NT2/D1 (cell line): ENCODE data around the gene DNAJC18.
A peak's percentile ranks its signal among the peaks of the same experiment; 100 is the strongest.
"Not testable (repeated sequence)": the region's sequence is repeated elsewhere in the genome, so short reads cannot be mapped to it uniquely, and the experiment has no call there.

Experiments used
- DNase-seq: peaks from one replicate; pipeline ENCODE4 v3.0.0-alpha.2; 2011; ENCODE audit warnings: low read depth, low spot score
- H3K27me3 ChIP-seq: 2 replicates; pipeline ENCODE4 v1.6.0; 2011; ENCODE audit warnings: mild to moderate bottlenecking; ENCODE audit not compliant: insufficient read length, insufficient read depth
- H3K36me3 ChIP-seq: 2 replicates; pipeline ENCODE4 v1.6.1; 2011; ENCODE audit warnings: mild to moderate bottlenecking, low read length, mixed read lengths; ENCODE audit not compliant: insufficient read depth, insufficient read length
- H3K4me1 ChIP-seq: 2 replicates; pipeline ENCODE4 v1.5.1; 2011; ENCODE audit not compliant: insufficient read depth, insufficient read length
- H3K4me3 ChIP-seq: 2 replicates; pipeline ENCODE4 v1.5.1; 2011; ENCODE audit warnings: low read depth; ENCODE audit not compliant: insufficient read length
- H3K9ac ChIP-seq: 2 replicates; pipeline ENCODE4 v1.6.0; 2011; ENCODE audit warnings: low read depth; ENCODE audit not compliant: insufficient read length
- H3K9me3 ChIP-seq: 2 replicates; pipeline ENCODE4 v1.5.1; 2011; ENCODE audit warnings: mild to moderate bottlenecking, low read length; ENCODE audit not compliant: insufficient read depth
- SUZ12 ChIP-seq: IDR thresholded peaks from 2 replicates; pipeline ENCODE4 v1.6.1; 2011; ENCODE audit not compliant: insufficient read length, insufficient read depth; ENCODE audit errors: extremely low read depth
- YY1 ChIP-seq: IDR thresholded peaks from 2 replicates; pipeline ENCODE4 v1.6.1; 2011; ENCODE audit not compliant: insufficient read length, insufficient read depth
- ZNF274 ChIP-seq: IDR thresholded peaks from 2 replicates; pipeline ENCODE4 v1.6.1; 2011; ENCODE audit warnings: mild to moderate bottlenecking, low read depth, low read length

The DNAJC18 gene

DNA sequence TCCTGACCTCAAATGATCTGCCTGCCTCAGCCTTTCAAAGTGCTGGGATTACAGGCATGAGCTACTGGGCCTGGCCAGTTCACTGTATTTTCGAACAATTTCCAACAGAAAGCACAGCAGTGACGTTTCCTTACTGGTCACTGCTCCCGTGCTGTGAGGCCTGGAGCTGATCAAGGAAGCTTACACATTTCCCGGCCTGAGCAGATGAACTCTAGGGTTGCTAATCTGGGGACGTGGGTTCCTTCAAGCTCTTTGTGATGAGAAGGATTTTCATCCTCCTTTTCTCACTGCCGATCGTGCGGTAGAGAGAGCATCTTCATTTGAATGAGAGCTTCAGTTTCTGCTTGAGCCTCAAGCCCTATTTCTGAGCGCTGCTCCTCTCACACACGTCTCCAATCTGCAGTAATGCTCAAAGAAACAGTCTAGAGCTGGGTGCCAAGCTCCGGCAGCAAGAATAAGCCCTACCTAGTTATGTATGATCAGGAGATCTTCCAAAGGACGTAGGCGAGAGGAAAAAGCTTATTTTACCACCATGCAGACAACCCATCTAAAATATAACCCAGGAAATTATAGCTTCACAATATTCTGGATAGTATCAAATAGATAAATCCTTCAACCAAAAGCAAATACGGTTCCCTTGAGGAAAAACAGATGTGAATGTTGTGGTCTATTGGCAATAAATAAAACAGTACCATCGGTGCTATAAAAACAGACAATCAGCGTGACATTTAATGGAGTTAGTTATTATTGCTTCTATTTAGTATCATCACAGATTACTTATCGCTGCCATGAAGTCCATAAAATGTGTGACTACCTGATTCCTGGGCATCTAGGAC lies 28.1 kb downstream of the DNAJC18 start:
- H3K4me3 ChIP-seq: no peak overlapping the region
- no peak overlapping the region for H3K9ac ChIP-seq
- TF ChIP-seq ZNF274 (no peak), SUZ12 (no peak), YY1 (no peak)
- H3K4me1 ChIP-seq: peaks cover 2% of the 10 kb centered on the region
- H3K27me3 ChIP-seq: no peaks in the 10 kb centered on the region
- peaks cover 10% of the 10 kb centered on the region for H3K36me3 ChIP-seq
- H3K9me3 ChIP-seq: no peaks in the 10 kb centered on the region
- DNase-seq: no peak

DNA sequence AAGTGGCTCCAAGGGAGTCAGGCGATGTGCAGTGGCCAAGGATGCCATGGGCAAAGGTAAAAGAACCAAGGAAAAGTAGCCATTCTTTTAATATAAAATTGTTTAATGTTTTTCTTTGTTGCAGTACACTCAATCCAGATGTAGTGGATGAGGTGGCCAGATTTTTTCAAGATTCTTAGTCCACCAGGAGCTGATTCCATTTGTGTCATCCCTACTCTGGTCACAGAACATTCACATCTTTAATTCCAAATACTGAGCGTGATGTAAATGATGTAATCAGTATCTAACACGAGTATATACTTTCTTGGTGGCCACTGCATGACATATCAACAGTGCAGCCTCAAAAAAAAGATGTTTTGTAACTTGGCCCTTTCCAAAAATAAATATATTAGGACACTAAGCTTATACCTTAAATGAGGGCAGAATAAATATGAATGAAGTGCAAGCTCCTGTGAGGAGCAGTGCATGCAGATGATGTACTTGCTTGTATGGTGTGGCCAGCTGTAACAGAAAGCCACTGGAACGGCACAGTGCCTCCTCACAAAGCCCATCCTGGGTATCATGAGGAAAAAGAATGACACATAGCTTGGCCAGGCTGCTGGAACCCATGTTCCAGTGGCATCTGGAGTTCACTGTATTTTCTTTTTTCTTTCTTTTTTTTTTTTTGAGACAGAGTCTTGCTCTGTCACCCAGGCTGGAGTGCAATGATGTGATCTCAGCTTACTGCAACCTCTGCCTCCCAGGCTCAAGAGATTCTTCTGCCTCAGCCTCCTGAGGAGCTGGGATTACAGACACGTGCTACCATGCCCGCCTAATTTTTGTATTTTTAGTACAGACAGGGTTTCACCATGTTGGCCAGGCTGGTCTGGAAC lies 29.0 kb downstream of the DNAJC18 start:
- Histone ChIP-seq H3K36me3 (peaks cover 9% of the 10 kb centered on the region), H3K27me3 (no peaks in the 10 kb centered on the region), H3K9ac (no peak overlapping the region), H3K9me3 (no peaks in the 10 kb centered on the region), H3K4me1 (peaks cover 2% of the 10 kb centered on the region), H3K4me3 (no peak overlapping the region)
- DNase-seq: no peak
- TF ChIP-seq YY1: no peak
- no peak for TF ChIP-seq ZNF274
- no peak for TF ChIP-seq SUZ12

DNA sequence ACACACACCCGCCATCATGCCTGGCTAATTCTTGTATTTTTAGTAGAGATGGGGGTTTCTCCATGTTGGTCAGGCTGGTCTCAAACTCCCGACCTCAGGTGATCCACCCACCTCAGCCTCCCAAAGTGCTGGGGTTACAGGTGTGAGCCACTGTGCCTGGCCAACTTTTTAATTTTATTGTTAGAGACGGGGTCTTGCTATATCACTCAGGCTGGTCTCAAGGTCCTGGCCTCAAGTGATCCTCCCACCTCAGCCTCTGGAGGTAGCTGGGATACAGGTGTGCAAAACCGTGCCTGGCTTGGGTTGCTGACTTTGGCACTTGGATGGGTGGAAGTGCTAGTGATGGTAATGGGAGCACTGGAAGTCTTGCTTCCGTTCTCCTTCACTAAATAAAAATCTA lies 30.2 kb downstream of the DNAJC18 start:
- H3K4me1 ChIP-seq, H3K36me3 ChIP-seq, H3K9ac ChIP-seq: not testable (repeated sequence)

DNA sequence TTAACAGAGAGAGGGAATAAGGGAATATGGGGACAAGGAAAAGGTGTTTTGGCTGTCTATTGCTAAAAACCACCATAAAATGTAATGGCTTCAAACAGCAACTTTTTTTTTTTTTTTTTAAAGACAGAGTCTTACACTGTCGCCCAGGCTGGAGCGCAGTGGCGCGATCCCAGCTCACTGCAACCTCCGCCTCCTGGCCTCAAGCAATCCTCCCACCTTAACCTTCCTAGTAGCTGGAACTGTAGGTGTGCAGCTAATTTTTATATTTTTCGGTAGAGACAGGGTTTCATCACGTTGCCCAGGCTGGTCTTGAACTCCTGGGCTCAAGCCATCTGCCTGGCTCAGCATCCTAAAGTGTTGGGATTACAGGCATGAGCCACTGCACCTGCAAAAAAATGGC lies 31.1 kb downstream of the DNAJC18 start:
- Histone ChIP-seq H3K36me3 (peaks cover 7% of the 10 kb centered on the region), H3K4me1 (peaks cover 2% of the 10 kb centered on the region), H3K27me3 (no peaks in the 10 kb centered on the region), H3K9me3 (no peaks in the 10 kb centered on the region), H3K4me3 (no peak overlapping the region), H3K9ac (no peak overlapping the region)
- TF ChIP-seq YY1 (no peak), SUZ12 (no peak), ZNF274 (no peak)
- DNase-seq: no peak

More for the DNA sequence above, 30.2 kb downstream of the DNAJC18 start:
- DNase-seq, H3K9me3 ChIP-seq, H3K4me3 ChIP-seq, H3K27me3 ChIP-seq: not testable (repeated sequence)

DNA sequence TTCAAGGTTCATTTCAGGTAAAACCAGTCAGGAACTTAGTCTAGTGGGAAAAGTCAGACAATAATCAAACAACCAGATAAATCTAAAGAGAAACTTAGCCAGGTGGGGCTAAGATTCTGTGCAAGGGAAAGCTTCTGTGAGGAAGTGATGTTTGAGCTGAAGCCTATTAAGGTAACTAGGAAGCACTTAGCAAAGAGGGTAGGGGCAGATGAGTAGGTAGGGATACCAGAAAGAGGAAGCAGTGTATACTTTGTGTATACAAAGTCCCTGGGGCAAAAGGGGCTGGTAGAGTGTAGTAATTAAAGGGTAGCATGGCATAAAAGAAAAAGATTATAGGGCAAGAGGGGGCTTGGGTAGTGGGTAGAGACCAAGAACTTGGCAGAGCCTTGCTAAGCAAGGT lies 31.8 kb downstream of the DNAJC18 start:
- TF ChIP-seq ZNF274 (no peak), SUZ12 (no peak), YY1 (no peak)
- Histone ChIP-seq H3K9ac (no peak overlapping the region), H3K36me3 (peaks cover 2% of the 10 kb centered on the region), H3K4me1 (peaks cover 2% of the 10 kb centered on the region), H3K4me3 (no peak overlapping the region), H3K27me3 (no peaks in the 10 kb centered on the region), H3K9me3 (no peaks in the 10 kb centered on the region)
- DNase-seq: no peak

DNA sequence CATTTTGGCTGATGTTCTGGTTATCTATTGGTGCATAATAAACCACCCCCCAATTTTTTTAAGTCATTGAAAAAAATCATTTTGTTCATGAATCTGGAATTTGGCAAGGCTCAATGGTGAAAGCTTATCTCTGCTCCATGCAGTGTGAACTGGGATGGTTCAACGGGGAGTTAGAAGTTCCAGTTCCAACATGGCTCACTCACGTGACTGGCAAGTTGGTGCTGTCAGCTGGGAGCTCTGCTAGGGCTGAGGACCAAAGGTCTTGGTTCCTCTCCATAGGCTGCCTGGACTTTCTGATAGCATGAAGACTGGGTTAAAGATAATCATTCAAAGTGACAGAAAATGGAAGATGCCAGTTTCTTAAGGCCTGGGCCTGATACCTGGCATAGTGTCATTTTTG lies 32.4 kb downstream of the DNAJC18 start:
- H3K9ac ChIP-seq: no peak overlapping the region
- no peak for DNase-seq
- peaks cover 2% of the 10 kb centered on the region for H3K4me1 ChIP-seq
- no peaks in the 10 kb centered on the region for H3K9me3 ChIP-seq
- no peaks in the 10 kb centered on the region for H3K27me3 ChIP-seq
- H3K4me3 ChIP-seq: no peak overlapping the region
- TF ChIP-seq YY1 (no peak), ZNF274 (no peak), SUZ12 (no peak)
- H3K36me3 ChIP-seq: no peaks in the 10 kb centered on the region

DNA sequence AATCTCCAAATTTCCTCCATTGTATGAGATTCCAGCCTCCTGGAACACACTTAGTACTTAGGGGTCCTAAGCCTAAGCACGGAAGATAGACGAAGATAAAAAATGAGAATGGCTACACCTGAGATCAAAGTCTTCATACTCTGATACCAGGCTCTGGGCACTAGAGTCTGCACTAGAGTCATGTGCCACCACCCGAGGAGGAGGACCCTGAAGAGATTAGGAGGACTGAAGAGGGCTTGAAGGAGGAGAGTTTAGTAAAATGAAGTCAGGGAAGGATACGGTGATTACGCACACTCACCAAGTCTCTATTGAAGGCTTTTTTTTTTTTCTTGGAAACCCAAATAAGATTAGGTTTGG lies 34.9 kb downstream of the DNAJC18 start:
- H3K4me3 ChIP-seq: peak overlapping the region; percentile 32
- H3K9me3 ChIP-seq: no peaks in the 10 kb centered on the region
- peak overlapping the region; percentile 76 for H3K9ac ChIP-seq
- no peak for DNase-seq
- no peaks in the 10 kb centered on the region for H3K27me3 ChIP-seq
- peaks cover 6% of the 10 kb centered on the region for H3K36me3 ChIP-seq
- no peak for TF ChIP-seq YY1
- TF ChIP-seq ZNF274: no peak
- no peak for TF ChIP-seq SUZ12
- peaks cover 2% of the 10 kb centered on the region for H3K4me1 ChIP-seq
